BE2C (cell line): Measurements from ENCODE around the gene TICAM2.

Experiments
- DNase-seq: peaks from one replicate; pipeline ENCODE4 v3.0.0-alpha.2; 2020
- H3K27me3 ChIP-seq: fragments of 250-450 bp; sonication (Bioruptor Pico); 2 replicates; pipeline ENCODE4 v1.5.1; 2020; ENCODE audit warnings: mild to moderate bottlenecking
- H3K36me3 ChIP-seq: fragments of 250-450 bp; sonication (Bioruptor Pico); 2 replicates; pipeline ENCODE4 v1.5.1; 2020; ENCODE audit warnings: mild to moderate bottlenecking
- H3K4me1 ChIP-seq: fragments of 250-450 bp; sonication (Bioruptor Pico); 2 replicates; pipeline ENCODE4 v1.5.1; 2020
- H3K4me3 ChIP-seq: 2 replicates; pipeline ENCODE4 v1.5.1; 2011; ENCODE audit warnings: low read depth, low read length
- H3K9me3 ChIP-seq: fragments of 250-450 bp; sonication (Bioruptor Pico); 2 replicates; pipeline ENCODE4 v1.5.1; 2020
- TF ChIP-seq, protein P1 (sequence below): IDR thresholded peaks from 2 replicates; pipeline ENCODE4 v1.5.1; 2012; ENCODE audit warnings: mild to moderate bottlenecking, low read depth, low read length

Gene TICAM2

DNA sequence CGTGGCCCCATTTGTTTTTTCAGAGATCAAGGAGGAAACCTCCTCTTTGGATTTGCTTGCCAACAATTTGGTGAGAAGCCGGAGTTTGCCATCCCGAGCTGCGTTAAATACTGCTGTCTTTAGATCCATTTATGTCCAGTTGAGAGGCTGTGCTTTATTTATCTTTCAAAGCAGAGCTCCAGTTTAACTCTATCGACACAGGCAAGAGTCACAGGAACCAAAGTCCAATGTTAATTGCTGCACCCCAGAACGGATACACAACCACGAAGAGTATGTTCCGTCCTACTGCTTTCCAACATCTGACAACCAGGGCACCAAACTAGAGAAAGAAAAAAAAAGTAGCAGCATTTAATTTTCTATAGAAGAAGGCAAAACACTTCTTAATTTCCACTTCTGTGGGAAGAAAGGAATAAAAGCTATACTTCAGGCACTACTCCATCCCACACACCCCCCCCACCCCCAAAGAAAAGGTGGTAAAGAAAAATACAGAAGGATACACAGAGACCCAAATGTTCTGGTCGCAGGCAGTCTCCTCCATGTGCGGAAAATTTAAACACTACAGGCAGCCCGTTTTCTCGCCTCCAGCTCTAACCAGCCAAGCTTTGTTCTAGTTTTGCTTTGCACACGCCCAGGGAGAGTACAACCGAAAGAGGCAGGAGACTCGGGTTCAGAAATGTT is 58.8 kb downstream of the TICAM2 start:
- Histone ChIP-seq H3K9me3 (no peaks in the 10 kb centered on the region), H3K27me3 (no peaks in the 10 kb centered on the region), H3K4me3 (peak overlapping the region; percentile 81), H3K36me3 (no peaks in the 10 kb centered on the region; the same call in 1 of the 2 replicates), H3K4me1 (no peaks in the 10 kb centered on the region)
- no peak for DNase-seq
- TF ChIP-seq, protein P1, sequence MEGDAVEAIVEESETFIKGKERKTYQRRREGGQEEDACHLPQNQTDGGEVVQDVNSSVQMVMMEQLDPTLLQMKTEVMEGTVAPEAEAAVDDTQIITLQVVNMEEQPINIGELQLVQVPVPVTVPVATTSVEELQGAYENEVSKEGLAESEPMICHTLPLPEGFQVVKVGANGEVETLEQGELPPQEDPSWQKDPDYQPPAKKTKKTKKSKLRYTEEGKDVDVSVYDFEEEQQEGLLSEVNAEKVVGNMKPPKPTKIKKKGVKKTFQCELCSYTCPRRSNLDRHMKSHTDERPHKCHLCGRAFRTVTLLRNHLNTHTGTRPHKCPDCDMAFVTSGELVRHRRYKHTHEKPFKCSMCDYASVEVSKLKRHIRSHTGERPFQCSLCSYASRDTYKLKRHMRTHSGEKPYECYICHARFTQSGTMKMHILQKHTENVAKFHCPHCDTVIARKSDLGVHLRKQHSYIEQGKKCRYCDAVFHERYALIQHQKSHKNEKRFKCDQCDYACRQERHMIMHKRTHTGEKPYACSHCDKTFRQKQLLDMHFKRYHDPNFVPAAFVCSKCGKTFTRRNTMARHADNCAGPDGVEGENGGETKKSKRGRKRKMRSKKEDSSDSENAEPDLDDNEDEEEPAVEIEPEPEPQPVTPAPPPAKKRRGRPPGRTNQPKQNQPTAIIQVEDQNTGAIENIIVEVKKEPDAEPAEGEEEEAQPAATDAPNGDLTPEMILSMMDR: no peak

DNA sequence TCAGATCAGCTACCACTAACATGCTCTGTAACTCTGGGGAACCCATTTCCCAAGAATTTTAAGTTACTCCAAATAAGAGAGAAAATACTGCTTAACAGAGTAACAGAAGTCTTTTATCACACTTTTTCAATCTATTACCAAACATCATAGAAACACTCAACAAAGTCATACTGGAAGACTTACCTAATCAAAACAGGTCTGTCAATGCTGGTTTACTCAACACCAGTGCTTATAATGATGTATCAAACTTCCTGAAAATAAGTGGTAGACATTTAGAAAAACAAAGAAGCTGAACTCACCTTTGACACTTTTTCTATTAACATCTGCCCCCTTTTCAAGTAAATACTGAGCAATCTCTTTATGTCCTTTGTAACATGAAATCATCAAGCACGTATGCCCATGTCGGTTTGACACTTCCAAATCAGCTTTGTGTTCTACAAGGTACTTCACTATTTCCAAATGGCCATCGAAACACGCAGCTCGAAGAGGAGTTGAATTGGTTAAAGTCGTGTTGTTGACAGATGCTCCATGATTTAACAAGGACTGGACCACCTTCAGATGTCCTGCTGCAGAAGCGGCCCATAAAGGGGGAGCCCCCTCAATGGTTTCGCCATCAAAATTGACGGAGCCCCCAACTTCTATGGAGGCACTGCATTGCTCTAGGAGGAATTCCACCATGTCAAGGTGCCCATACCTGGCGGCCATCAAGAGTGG is 59.5 kb downstream of the TICAM2 start:
- no peak for DNase-seq
- TF ChIP-seq, protein P1: no peak
- no peaks in the 10 kb centered on the region; the same call in 1 of the 2 replicates for H3K36me3 ChIP-seq

DNA sequence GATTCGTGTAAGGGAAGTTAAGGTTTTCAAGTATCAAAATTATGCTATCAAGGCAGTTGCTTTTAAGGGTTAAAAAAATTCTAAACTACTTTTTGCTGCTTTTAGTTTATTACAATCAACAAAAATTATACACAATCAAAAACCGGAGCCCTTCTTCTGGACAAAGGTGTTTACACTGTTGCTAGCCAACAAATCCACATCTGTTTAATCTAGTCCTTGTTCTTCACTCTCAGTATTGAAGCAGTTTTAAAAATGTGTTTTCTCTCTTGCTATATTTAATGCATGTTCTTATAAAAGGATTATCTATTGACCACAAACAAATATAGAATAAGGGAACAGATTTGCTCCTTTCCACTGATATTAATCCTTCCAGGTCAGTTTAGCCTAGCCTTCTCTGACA is 60.2 kb downstream of the TICAM2 start:
- Histone ChIP-seq H3K4me1 (no peaks in the 10 kb centered on the region), H3K9me3 (no peaks in the 10 kb centered on the region), H3K4me3 (peak overlapping the region; percentile 81), H3K27me3 (no peaks in the 10 kb centered on the region), H3K36me3 (no peaks in the 10 kb centered on the region; the same call in 1 of the 2 replicates)
- no peak for DNase-seq
- TF ChIP-seq, protein P1: no peak

More for the DNA sequence above, 59.5 kb downstream of the TICAM2 start:
- Histone ChIP-seq H3K4me3 (peak overlapping the region; percentile 81), H3K9me3 (no peaks in the 10 kb centered on the region), H3K27me3 (no peaks in the 10 kb centered on the region), H3K4me1 (no peaks in the 10 kb centered on the region)

DNA sequence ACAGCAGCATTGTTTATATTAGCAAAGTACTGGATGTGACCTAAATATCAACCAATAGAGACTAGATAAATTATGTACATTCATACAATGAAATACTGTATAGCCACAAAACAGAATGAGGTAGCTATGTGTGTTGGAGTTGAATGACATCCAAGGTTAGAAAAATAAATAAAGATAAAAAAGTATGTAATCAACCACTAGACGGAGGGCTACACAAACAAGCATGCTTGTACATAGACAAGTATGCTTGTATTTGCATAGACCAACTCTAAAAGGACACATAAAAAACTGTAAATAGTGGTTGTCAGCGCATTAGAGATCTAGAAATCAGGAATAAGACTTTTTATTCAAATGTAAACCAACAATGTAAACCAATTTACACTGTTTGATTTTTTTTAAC is 60.7 kb downstream of the TICAM2 start:
- H3K36me3 ChIP-seq: no peaks in the 10 kb centered on the region; the same call in 1 of the 2 replicates
- no peaks in the 10 kb centered on the region for H3K4me1 ChIP-seq
- TF ChIP-seq, protein P1: no peak
- H3K27me3 ChIP-seq: no peaks in the 10 kb centered on the region
- H3K9me3 ChIP-seq: no peaks in the 10 kb centered on the region
- no peak for DNase-seq
- peak overlapping the region; percentile 81 for H3K4me3 ChIP-seq

DNA sequence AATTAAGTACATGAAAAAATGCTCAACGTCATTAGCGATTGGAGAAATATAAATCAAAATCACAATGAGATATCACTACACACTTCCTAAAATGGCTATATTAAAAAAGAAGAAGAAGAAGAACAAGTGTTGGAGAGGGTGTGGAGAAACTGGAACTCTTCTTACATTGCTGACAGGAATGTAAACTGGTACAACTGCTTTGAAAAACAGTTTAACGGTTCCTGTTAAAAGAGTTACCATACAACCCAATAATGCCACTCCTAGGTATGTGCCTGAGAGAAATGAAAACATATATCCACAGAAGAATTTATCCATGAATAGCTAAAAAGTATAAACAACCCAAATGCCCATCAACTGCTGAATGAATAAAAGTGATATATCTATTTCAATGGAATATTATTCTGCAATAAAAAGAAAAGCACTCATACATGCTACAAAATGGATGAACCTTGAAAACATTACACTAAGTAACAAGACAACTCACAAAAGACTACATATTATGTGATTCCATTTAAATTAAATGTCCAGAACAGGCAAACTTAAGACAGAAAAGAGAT is 66.7 kb downstream of the TICAM2 start:
- TF ChIP-seq, protein P1: no peak
- H3K4me3 ChIP-seq: no peak overlapping the region
- DNase-seq: no peak
- H3K9me3 ChIP-seq: no peaks in the 10 kb centered on the region
- H3K36me3 ChIP-seq: peaks cover 8% of the 10 kb centered on the region
- H3K27me3 ChIP-seq: no peaks in the 10 kb centered on the region
- peaks cover 6% of the 10 kb centered on the region for H3K4me1 ChIP-seq

DNA sequence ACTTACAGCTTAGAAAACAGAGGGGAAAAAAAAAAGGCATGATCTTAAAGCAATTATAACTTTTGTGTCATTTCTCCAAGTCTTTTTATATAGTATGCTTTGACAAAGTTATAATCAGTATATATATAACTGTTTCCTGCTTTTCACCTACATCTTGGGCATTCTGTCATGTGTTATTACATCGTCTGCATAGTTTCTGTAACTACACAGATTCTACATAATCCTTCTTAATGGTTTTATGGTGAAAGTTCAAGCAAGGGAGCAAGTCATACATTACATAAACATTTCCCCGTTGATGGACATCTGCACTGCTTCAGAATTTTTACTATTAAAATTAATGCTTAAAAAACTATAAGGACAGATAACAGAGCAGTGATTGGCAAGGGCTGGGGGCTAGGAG is 69.8 kb downstream of the TICAM2 start:
- Histone ChIP-seq H3K4me1 (peaks cover 6% of the 10 kb centered on the region), H3K4me3 (no peak overlapping the region), H3K27me3 (no peaks in the 10 kb centered on the region), H3K36me3 (peaks cover 8% of the 10 kb centered on the region), H3K9me3 (no peaks in the 10 kb centered on the region)
- no peak for DNase-seq
- TF ChIP-seq, protein P1: no peak
